GM12872 (cell line): ENCODE data around the gene SLC39A11.

Experiments
- TF ChIP-seq, protein P1 (sequence below): IDR thresholded peaks from 3 replicates; pipeline ENCODE4 v1.5.1; 2011; ENCODE audit warnings: low read depth, mild to moderate bottlenecking, low read length, moderate library complexity; ENCODE audit not compliant: insufficient read depth

Gene SLC39A11

DNA sequence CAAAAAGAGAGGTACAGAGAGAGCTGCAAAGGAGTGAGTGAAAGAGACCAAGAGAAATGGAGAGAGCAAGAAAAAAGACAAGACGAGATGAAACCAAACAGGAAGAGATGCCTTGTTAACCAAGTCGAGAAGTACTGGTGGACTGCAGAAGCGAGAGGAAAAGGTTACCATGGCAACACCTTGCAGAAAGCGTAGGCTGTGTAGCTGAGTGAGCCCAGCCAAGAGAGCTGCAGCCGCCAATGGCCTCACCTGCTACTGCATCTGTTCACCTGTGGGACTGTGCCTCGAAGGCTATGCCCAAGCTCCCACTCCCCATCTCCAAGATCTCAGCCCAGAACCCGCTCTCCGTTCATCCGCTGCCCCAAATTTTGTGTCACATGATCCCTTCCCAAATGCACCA, 161.3 kb downstream of the SLC39A11 start:
- TF ChIP-seq, protein P1, sequence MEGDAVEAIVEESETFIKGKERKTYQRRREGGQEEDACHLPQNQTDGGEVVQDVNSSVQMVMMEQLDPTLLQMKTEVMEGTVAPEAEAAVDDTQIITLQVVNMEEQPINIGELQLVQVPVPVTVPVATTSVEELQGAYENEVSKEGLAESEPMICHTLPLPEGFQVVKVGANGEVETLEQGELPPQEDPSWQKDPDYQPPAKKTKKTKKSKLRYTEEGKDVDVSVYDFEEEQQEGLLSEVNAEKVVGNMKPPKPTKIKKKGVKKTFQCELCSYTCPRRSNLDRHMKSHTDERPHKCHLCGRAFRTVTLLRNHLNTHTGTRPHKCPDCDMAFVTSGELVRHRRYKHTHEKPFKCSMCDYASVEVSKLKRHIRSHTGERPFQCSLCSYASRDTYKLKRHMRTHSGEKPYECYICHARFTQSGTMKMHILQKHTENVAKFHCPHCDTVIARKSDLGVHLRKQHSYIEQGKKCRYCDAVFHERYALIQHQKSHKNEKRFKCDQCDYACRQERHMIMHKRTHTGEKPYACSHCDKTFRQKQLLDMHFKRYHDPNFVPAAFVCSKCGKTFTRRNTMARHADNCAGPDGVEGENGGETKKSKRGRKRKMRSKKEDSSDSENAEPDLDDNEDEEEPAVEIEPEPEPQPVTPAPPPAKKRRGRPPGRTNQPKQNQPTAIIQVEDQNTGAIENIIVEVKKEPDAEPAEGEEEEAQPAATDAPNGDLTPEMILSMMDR = no peak

DNA sequence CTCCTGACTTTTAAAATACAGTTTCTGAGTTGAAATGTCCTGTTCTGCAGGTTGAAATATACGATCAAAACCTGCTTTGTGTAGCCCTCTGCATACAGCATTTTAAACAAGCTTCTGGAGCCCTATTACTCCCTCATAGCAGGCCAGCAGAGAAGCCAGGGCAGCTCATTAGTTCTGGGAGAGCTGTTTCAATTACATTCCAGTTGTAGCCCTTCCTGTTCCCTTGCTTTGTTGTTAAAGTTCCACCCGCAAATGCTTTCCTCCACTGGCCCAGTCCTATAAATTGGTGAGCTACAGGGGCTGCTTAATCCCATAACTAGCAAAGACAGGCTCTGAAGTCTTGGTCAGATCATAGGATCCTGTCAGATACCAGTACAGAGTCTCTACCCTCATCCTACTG, 162.5 kb downstream of the SLC39A11 start:
- TF ChIP-seq, protein P1 = no peak

DNA sequence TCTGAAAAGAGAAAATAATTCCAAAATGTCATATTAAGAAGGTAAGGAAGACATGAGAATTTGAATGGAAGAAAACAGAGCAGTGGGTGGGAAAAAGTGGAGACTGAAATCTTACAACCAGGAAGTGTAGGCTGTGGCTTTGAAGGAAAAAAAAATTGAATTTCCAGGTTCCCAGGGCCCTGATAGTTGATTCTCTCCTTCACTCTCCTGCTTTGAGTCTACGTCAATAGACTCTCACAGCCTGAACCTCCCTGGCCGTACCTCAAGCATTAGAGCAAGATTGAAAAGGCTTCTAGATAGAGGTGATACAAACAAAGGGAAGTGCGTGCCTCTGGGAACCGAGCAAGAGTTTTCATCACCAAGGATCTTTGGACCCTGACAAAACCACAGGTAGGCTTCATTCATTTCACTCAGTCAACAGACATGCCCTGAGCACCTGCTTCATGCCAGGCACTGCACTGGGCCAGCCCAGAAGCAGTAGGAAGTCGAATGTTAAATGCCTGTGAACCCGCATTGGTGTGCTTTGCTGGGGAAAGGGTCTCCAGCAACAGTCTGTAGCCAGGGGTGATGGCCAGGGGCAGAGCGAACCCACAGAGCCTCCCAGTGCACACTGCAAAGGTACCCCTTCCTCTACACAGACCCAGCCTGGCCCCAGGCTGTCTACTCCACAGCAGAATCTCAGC, 163.9 kb downstream of the SLC39A11 start:
- TF ChIP-seq, protein P1 = no peak

DNA sequence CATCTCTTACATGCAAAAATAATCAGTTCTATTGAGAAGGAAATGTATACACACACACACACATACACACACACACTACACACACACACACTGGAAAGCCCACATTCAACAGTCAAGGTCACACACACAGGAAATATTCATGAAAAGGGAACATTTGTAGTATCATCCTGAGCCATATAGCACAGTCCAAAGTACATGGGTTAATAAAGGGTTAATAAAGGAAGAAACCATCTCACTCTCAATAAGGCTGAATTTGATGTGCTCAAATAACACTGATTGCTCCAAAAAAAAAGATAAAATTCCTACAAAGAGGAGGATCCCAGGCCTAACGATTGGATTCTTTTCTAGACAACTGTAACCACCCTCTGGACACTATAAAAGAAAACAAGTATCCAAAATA, 164.7 kb downstream of the SLC39A11 start:
- TF ChIP-seq, protein P1 = no peak

DNA sequence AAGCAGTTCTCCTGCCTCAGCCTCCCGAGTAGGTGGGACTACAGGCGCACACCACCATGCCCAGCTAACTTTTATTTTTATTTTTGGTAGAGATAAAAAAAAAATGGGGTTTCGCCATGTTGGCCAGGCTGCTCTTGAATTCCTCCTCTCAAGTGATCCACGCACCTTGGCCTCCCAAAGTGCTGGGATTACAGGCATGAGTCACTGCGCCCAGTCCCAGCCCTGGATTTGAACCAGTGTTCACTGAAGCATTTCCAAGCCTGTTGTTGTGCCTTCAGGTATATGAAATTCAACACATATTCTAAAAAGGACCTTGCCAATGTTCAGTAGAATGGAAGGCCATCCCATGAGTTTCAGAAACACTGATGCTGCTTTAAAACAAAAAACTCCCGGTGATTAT, 165.3 kb downstream of the SLC39A11 start:
- TF ChIP-seq, protein P1 = no peak

DNA sequence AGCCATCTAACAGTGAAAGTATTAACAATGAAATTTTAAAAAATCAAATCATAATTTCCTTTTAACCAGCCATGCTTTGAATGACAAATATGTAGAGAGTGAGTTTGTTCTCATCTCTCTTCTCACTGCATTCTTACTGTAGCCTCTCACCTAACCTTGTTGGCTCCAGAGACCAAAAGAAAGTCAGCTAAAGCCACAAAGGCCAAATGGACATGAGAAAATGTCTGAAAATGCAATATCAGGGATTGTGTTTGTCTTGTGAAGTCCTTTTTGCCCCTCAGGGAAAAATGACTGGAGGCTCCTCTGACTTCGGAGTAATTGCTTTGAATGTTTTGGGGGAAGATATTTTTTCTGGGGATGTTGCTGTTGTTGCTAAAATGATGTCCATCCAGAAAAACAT, 166.3 kb downstream of the SLC39A11 start:
- TF ChIP-seq, protein P1 = no peak

DNA sequence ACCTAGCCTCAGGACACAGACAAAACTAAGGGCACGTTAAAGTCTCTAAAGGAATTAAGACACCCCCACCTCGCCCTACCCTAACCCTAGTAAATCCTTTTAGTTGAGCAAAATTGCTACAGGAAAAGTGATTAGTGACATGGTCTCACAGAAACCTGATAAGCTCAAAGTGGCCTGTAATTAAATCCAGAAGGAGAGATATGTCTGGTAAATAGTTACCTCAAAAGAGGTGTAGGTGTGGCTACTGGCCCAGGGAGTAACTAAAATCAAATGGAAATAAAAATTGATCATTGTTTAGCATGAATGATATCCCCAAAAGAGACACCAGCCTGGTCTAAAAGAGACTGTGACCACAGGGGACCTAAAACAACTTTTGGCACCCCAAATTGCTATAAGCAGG, 168.3 kb downstream of the SLC39A11 start:
- TF ChIP-seq, protein P1 = no peak

DNA sequence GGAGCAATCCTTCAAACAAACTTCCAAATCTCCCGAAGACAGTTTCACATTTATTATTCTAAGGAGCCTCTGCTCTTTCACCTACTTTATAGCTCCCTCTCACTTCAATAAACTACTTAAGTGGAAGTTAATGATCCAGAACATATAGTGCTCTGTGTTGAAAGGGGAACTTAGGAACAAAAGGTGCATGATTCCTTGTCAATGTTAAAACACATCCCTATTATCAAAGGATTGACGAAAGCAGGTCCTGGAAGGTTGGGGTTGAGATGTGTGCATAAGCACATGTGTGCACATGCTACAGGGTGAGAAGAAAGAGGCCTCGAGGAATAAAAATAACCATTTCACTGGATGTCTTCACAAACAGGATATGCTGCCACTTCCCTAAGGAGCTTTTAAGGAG, 170.3 kb downstream of the SLC39A11 start:
- TF ChIP-seq, protein P1 = no peak
